GM12878 (cell line): ENCODE data around the gene RANBP1. TPM values are rescaled to one million over a fixed set of nuclear protein-coding genes. Genes with fewer than 3 reads are reported as not detected.

Experiments
- ATAC-seq: fragments of 200-7000 bp; cut with Tn5 transposase; 3 replicates; pipeline ENCODE4 v1.9.1; 2020; ENCODE audit warnings: mild to moderate bottlenecking, moderate library complexity
- BruUV-seq: library from RNA; stranded (reverse); fragments of 400-500 nt; replicated peaks from 2 replicates; lab custom pipeline; 2021; lab: Mats Ljungman, UMichigan
- CTCF ChIA-PET: fragments of 300-600 bp; sonication (Branson Sonifier 250); formaldehyde crosslinking; extraction: SDS; loops from one replicate; lab custom pipeline; 2021; ENCODE audit warnings: inconsistent platforms; lab: Yijun Ruan, JAX
- POLR2A ChIA-PET: fragments of 350-600 bp; formaldehyde crosslinking; extraction: SDS; loops from one replicate; lab custom pipeline; 2021; ENCODE audit warnings: inconsistent platforms; lab: Charles Lee
- RAD21 ChIA-PET: fragments of 300-600 bp; sonication (Branson Sonifier 250); formaldehyde crosslinking; loops from one replicate; lab custom pipeline; 2023; ENCODE audit warnings: antibody characterized with exemption; ENCODE audit not compliant: unreplicated experiment; lab: Charles Lee
- SMC1A ChIA-PET: fragments of 300-600 bp; sonication (Branson Sonifier 250); formaldehyde crosslinking; loops from one replicate; lab custom pipeline; 2023; ENCODE audit not compliant: unreplicated experiment, uncharacterized antibody; lab: Charles Lee
- DNase-seq: peaks from one replicate; pipeline ENCODE4 v3.0.0-alpha.2; 2011; ENCODE audit warnings: low read depth, low spot score
- FAIRE-seq: peaks from 3 replicates; lab custom pipeline; 2011; peaks lifted over from hg19 to GRCh38; lab: Jason Lieb, UNC
- H2AFZ ChIP-seq: 2 replicates; pipeline ENCODE4 v1.6.0; 2011; ENCODE audit warnings: low read depth, low read length, control low read depth; ENCODE audit not compliant: control insufficient read depth
- H3K27ac ChIP-seq: 2 replicates; pipeline ENCODE4 v1.5.1; 2011; ENCODE audit warnings: control low read depth; ENCODE audit not compliant: control insufficient read depth, insufficient read depth
- H3K27me3 ChIP-seq, 2 experiments: replicated peaks in 1 of 2; 2 replicates each; pipeline versions ENCODE4 v1.6.0 to v1.6.1; 2011; ENCODE audit warnings: low read length in 1 of 2; ENCODE audit not compliant: control insufficient read depth in 2 of 2, insufficient read depth in 2 of 2
- H3K36me3 ChIP-seq, 2 experiments: 2 replicates each; pipeline ENCODE4 v1.5.1; 2011; ENCODE audit warnings: low read length in 1 of 2; ENCODE audit not compliant: control insufficient read depth in 2 of 2, insufficient read depth in 2 of 2
- H3K4me1 ChIP-seq: 2 replicates; pipeline ENCODE4 v1.6.1; 2011; ENCODE audit warnings: mild to moderate bottlenecking, low read length, moderate library complexity, mixed read lengths; ENCODE audit not compliant: control insufficient read depth, insufficient read depth
- H3K4me2 ChIP-seq: 2 replicates; pipeline ENCODE4 v1.6.0; 2011; ENCODE audit warnings: control low read depth; ENCODE audit not compliant: control insufficient read depth, insufficient read depth
- H3K4me3 ChIP-seq: fragments of 200-600 bp; sonication (generic); 2 replicates; pipeline ENCODE4 v1.5.1; 2016
- H3K79me2 ChIP-seq: 2 replicates; pipeline ENCODE4 v1.6.0; 2011; ENCODE audit warnings: low read length; ENCODE audit not compliant: control insufficient read depth, insufficient read depth
- H3K9ac ChIP-seq: 2 replicates; pipeline ENCODE4 v1.8.0; 2011; ENCODE audit warnings: low read length, control low read depth, mixed read lengths; ENCODE audit not compliant: control insufficient read depth, insufficient read depth
- H3K9me3 ChIP-seq: replicated peaks from 3 replicates; pipeline ENCODE4 v1.5.1; 2011; ENCODE audit warnings: mild to moderate bottlenecking, low read length; ENCODE audit not compliant: control insufficient read depth, insufficient read depth
- H4K20me1 ChIP-seq: 2 replicates; pipeline ENCODE4 v1.6.0; 2011; ENCODE audit not compliant: control insufficient read depth, insufficient read depth
- BMI1 ChIP-seq: fragments of 450-650 bp; IDR thresholded peaks from 2 replicates; pipeline ENCODE4 v1.6.1; 2016; ENCODE audit warnings: mild to moderate bottlenecking, moderate library complexity, borderline replicate concordance
- CHD1 ChIP-seq: IDR thresholded peaks from 2 replicates; pipeline ENCODE4 v1.6.1; 2012; ENCODE audit warnings: low read depth, low read length, improper control_type of control experiment
- E2F4 ChIP-seq: IDR thresholded peaks from 2 replicates; pipeline ENCODE4 v1.6.1; 2012; ENCODE audit warnings: low read depth, low read length, improper control_type of control experiment
- ETV6 ChIP-seq, 2 experiments: fragments of 450-650 bp in 1 of 2; IDR thresholded peaks in 1 of 2; conservative IDR thresholded peaks in 1 of 2; 2 replicates each; pipeline ENCODE4 v1.6.1; 2014; ENCODE audit warnings: antibody characterized with exemption in 1 of 2, borderline replicate concordance in 1 of 2, low read depth in 1 of 2, mild to moderate bottlenecking in 1 of 2, moderate library complexity in 1 of 2
- HSF1 ChIP-seq: fragments of 150-350 bp; IDR thresholded peaks from 2 replicates; pipeline ENCODE4 v1.6.1; 2014; ENCODE audit warnings: mild to moderate bottlenecking, low read depth, low read length
- IRF5 ChIP-seq: fragments of 450-650 bp; IDR thresholded peaks from 2 replicates; pipeline ENCODE4 v1.6.1; 2017; ENCODE audit warnings: borderline replicate concordance
- JUNB ChIP-seq: IDR thresholded peaks from 2 replicates; pipeline ENCODE4 v1.6.1; 2016; ENCODE audit warnings: antibody characterized with exemption, mild to moderate bottlenecking
- KDM1A ChIP-seq: fragments of 200-600 bp; sonication (generic); IDR thresholded peaks from 2 replicates; pipeline ENCODE4 v1.6.1; 2016; ENCODE audit warnings: borderline replicate concordance
- NFYA ChIP-seq: IDR thresholded peaks from 2 replicates; pipeline ENCODE4 v1.6.1; 2011; ENCODE audit warnings: low read depth, mild to moderate bottlenecking, low read length, improper control_type of control experiment, borderline replicate concordance
- PAX5 ChIP-seq: IDR thresholded peaks from 2 replicates; pipeline ENCODE4 v1.6.1; 2011; ENCODE audit warnings: low read depth, low read length, borderline replicate concordance
- PBX3 ChIP-seq: IDR thresholded peaks from 2 replicates; pipeline ENCODE4 v1.6.1; 2011; ENCODE audit warnings: mild to moderate bottlenecking, low read depth, low read length, moderate library complexity; ENCODE audit not compliant: insufficient replicate concordance
- SMAD5 ChIP-seq: IDR thresholded peaks from 2 replicates; pipeline ENCODE4 v1.6.1; 2016; ENCODE audit warnings: antibody characterized with exemption, low read depth
- TARDBP ChIP-seq: IDR thresholded peaks from 2 replicates; pipeline ENCODE4 v1.6.1; 2016; ENCODE audit warnings: borderline replicate concordance
- TBL1XR1 ChIP-seq: IDR thresholded peaks from 2 replicates; pipeline ENCODE4 v1.6.1; 2012; ENCODE audit warnings: low read depth, low read length, improper control_type of control experiment
- ZNF217 ChIP-seq: fragments of 450-650 bp; IDR thresholded peaks from 2 replicates; pipeline ENCODE4 v1.6.1; 2017; ENCODE audit warnings: antibody characterized with exemption, mild to moderate bottlenecking
- WGBS: methylation state at CpG from one replicate; pipeline ENCODE4 v1.1.6; 2016; ENCODE audit warnings: low lambda C conversion rate; ENCODE audit not compliant: insufficient replicate concordance, insufficient coverage; ENCODE audit errors: missing lambda C conversion rate; 5-methylcytosine and 5-hydroxymethylcytosine counted together
- in situ Hi-C: fragments of 300-500 bp; cut with MboI; formaldehyde crosslinking; loops from 9 replicates; pipeline ENCODE4 v1.14.3; 2018; ENCODE audit warnings: mixed read lengths
- intact Hi-C: fragments of 100-400 bp; cut with micrococcal nuclease; formaldehyde crosslinking; loops from one replicate; pipeline ENCODE4 v1.14.2; 2022; ENCODE audit not compliant: unreplicated experiment
- polyA plus RNA-seq, 11 experiments: library from polyadenylated mRNA; depleted of rRNA in 4 of 11; unstranded in 6 of 11; stranded (reverse) in 5 of 11; fragments of >200 nt; fragmentation: Nextera tagmentation in 4 of 11; fragmentation: Illumina TruSeq in 1 of 11; extraction: Ambion mirVana in 4 of 11; extraction: Trizol in 1 of 11; gene quantifications; 1 replicate in 1 of 11; 2 replicates in 10 of 11; pipeline versions ENCODE4 v1.2.1 to v1.2.3, GENCODE V29; 2011 to 2016; ENCODE audit warnings: inconsistent platforms in 2 of 11, missing spikeins in 2 of 11, low read depth in 1 of 11
- total RNA-seq, 4 experiments: library from RNA; depleted of rRNA in 3 of 4; stranded (reverse); fragments of >200 nt in 3 of 4; fragmentation: Illumina TruSeq in 1 of 4; extraction: Trizol in 1 of 4; gene quantifications; 2 replicates each; pipeline versions ENCODE4 v1.2.1 to v1.2.3, GENCODE V29; 2013 to 2021

The RANBP1 gene
- total and polyA plus RNA-seq, 10 of the 15 experiments (the other 5 are each of a cell fraction or from before 2014, with no cell fraction given), result 55.3 to 808 (median 394) TPM

- CTCF ChIA-PET, result interaction anchor here (0.9 to 1.5 kb wide), 2 partner anchors 38 to 387 kb away, joined by 3 read pairs; no protein-coding TSS in a partner anchor
- POLR2A ChIA-PET, result interaction anchor here (0.8 to 1.5 kb wide), 6 partner anchors 34 to 174 kb away, joined by 3 to 5 read pairs (median 4); partner anchors contain the start of gene TANGO2
- FAIRE-seq (peak; percentile 95), DNase-seq (peak; percentile 86), ATAC-seq (peak; percentile 84)
- H3K9ac ChIP-seq, result peak within 1 kb of the TSS; percentile 99
- H3K4me2 ChIP-seq, result peak within 1 kb of the TSS; percentile 96
- intact Hi-C loops, result loop anchor here (5.0 kb wide), 1 partner anchor 145 kb away; no protein-coding TSS in a partner anchor
- WGBS, result under 1% methylated on average over 64 of the region's 88 CpGs
- peak within 1 kb of the TSS; percentile 76 for H2AFZ ChIP-seq
- H3K27me3 ChIP-seq, result no peaks in the 10 kb centered on the region
- peaks cover 28% of the 10 kb centered on the region for H3K4me1 ChIP-seq
- SMC1A ChIA-PET, result no interaction called here
- H3K36me3 ChIP-seq, result peaks cover 32 to 39% of the 10 kb centered on the region in 2 experiments
- in situ Hi-C loops, result no loop called here
- peak within 1 kb of the TSS; percentile 83 for H3K4me3 ChIP-seq
- BruUV-seq, result no TSS peak
- H3K27ac ChIP-seq, result peak within 1 kb of the TSS; percentile 91
- H3K9me3 ChIP-seq, result no peaks in the 10 kb centered on the region
- H4K20me1 ChIP-seq, result 0 out of 2 replicates have a peak, but pooled peaks cover 2% of the 10 kb centered on the region
- RAD21 ChIA-PET, result no interaction called here
- H3K79me2 ChIP-seq, result peaks cover 67% of the 10 kb centered on the region
- TF ChIP-seq SMAD5 (peak; percentile 35; the same call in 1 of the 2 replicates), NFYA (no peak), HSF1 (peak; percentile 56; the same call in 1 of the 2 replicates), BMI1 (no peak), ETV6 (conservative IDR thresholded peaks at IDR 0.05 in 1 of 2, IDR thresholded peaks at IDR 0.05 in 1 of 2; ENCODE audit: borderline replicate concordance in 1 of 2, low read depth in 1 of 2) (no peak), PBX3 (peak; percentile 16), IRF5 (no peak), JUNB (no peak), KDM1A (no peak), CHD1 (no peak), E2F4 (peak; percentile 89), ZNF217 (peak; percentile 71; the same call in 1 of the 2 replicates), TBL1XR1 (0 out of 2 replicates have a peak, but pooled peaks have one; percentile 74), PAX5 (no peak), TARDBP (peak; percentile 99)
These were observed 1.2 kb downstream of the RANBP1 start, which contains the start of gene TRMT2A for GRCh38 chr22:20116951-20117632. Gene TRMT2A, minus strand, starts transcription at chr22:20117226. Its CDS starts 320 bp downstream, at chr22:20116906.
